Spinal cord (tissue), 10 donors: ENCODE measurements around the gene CLDN6. TPM values are rescaled to one million over a fixed set of nuclear protein-coding genes. Genes with fewer than 3 reads are reported as not detected.
A peak's percentile ranks its signal among the peaks of the same experiment; 100 is the strongest.

ENCODE experiments used
- DNase-seq, 6 donors: peaks; one replicate each; pipeline versions ENCODE4 v3.0.0 to v3.0.0-alpha.2; 2013 to 2015; ENCODE audit warnings: low spot score in 6 of 6, low read depth in 4 of 6
- H3K27ac ChIP-seq: one replicate; pipeline ENCODE4 v1.5.1; 2013; ENCODE audit warnings: low read depth, low read length, control low read depth
- H3K27me3 ChIP-seq: one replicate; pipeline ENCODE4 v1.6.1; 2013; ENCODE audit warnings: low read length; ENCODE audit not compliant: control insufficient read depth, insufficient read depth
- H3K36me3 ChIP-seq: one replicate; pipeline ENCODE4 v1.6.1; 2013; ENCODE audit warnings: low read length; ENCODE audit not compliant: control insufficient read depth, insufficient read depth
- H3K4me1 ChIP-seq: one replicate; pipeline ENCODE4 v1.6.1; 2013; ENCODE audit warnings: low read length; ENCODE audit not compliant: control insufficient read depth, insufficient read depth
- H3K4me3 ChIP-seq: one replicate; pipeline ENCODE4 v1.5.1; 2013; ENCODE audit warnings: low read depth, low read length, control low read depth
- H3K9me3 ChIP-seq: one replicate; pipeline ENCODE4 v1.6.1; 2013; ENCODE audit warnings: low read length; ENCODE audit not compliant: control insufficient read depth, insufficient read depth
- WGBS: methylation state at CpG from one replicate; pipeline ENCODE4 v1.1.5; 2013; ENCODE audit warnings: missing lambda C conversion rate; ENCODE audit not compliant: insufficient coverage; 5-methylcytosine and 5-hydroxymethylcytosine counted together
- long read RNA-seq, 4 donors: transcript quantifications; one replicate each; lab custom pipeline, GENCODE V29; 2026
- polyA plus RNA-seq, 2 donors: library from polyadenylated mRNA; unstranded; fragments of 120-200 nt; gene quantifications; one replicate each; pipeline ENCODE4 v1.2.1, GENCODE V29; 2013; ENCODE audit not compliant: insufficient read length in 2 of 2
- total RNA-seq, 2 donors: library from RNA; depleted of rRNA in 1 of 2; stranded (reverse); fragments of 120-200 nt in 1 of 2; fragments of >200 nt in 1 of 2; gene quantifications; one replicate each; pipeline versions ENCODE4 v1.2.3 to v1.2.4, GENCODE V29; 2013 to 2014
- donor health status: healthy.

The CLDN6 gene, protein sequence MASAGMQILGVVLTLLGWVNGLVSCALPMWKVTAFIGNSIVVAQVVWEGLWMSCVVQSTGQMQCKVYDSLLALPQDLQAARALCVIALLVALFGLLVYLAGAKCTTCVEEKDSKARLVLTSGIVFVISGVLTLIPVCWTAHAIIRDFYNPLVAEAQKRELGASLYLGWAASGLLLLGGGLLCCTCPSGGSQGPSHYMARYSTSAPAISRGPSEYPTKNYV
- total RNA-seq (under 1 TPM in 1 of 2 donors, not detected in 1; 0.28 TPM), polyA plus RNA-seq (1 to 10 TPM in 1 of 2 donors, under 1 TPM in 1; 0.43 to 1.0 TPM)
- long read RNA-seq, donor 1: 0 reads
- long read RNA-seq, donor 2: 0 reads
- long read RNA-seq, donor 3: 0 reads
- long read RNA-seq, donor 4, transcript CLDN6-201 (2 exons, 1,369 nt): major isoform, 39 of 39 reads
- long read RNA-seq, donor 4, partial matches to known transcripts: 0 of 39 reads
- long read RNA-seq, donor 4, other reads (novel, unspliced or antisense): 0 of 39 reads

DNA sequence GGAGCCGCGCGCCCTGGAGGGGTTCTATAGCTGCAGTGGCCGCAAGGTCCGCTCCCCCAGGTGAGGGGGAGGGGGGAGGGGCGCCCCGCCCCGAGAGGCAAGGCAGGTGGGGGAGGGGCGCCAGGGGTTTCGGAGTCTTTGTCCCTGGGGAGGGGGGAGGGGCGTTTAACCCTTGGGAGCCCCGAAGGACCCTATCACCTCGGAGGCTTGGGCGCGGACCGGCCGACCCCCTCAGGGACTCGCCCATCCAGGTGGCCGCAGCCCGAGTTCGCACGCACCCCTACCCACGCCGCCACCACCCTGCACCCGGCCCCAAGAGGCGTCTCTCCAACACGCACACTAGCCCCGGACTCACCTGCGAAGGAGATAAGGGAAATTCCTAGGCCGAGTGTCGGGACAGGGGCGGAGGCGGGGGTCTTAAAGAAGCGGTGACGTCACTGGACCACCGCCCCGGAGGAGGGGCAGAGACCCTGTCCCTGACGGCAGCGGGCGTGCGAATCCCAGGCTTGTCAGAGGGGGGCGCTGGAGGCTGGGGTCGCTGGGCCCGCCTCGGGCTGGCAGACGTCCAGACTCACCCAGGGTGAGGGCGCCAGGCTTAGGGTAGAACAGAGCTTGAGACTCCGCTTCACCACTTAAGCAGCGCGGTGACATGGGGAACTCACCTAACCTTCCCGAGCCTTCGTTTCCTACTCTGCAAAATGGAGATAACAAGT, at the start of gene CLDN6:
TSS of gene CLDN6 (minus strand) at position 390 of the 713 bp plus-strand sequence. CDS start 2,162 bp downstream, outside the sequence.
- WGBS: under 1% methylated on average over 38 of the region's 52 CpGs
- H3K36me3 ChIP-seq: peaks cover 4% of the 10 kb centered on the region
- no peaks in the 10 kb centered on the region for H3K9me3 ChIP-seq
- no peak within 1 kb of the TSS for H3K4me3 ChIP-seq
- H3K27me3 ChIP-seq: peaks cover 62% of the 10 kb centered on the region
- H3K4me1 ChIP-seq: peaks cover 46% of the 10 kb centered on the region
- DNase-seq: peak in 2 of 6 donors; percentile 10 to 26
- no peak within 1 kb of the TSS for H3K27ac ChIP-seq

DNA sequence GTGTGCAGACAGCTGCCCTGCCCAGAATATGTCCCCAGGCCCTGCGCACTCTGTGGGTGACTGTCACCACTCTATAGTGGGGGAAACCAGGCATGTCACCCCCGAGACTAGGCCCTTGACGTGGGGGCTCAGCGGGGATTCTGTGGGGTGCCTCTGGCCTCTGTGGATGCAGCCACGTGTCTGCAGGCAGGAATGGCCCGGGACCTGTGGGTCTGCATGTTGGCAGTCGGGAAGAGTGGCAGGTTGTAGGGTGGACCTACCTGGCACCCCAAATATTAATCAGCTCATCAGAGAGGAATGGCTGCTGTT, 48.4 kb upstream of the CLDN6 start:
- DNase-seq: no peak
- H3K9me3 ChIP-seq: no peaks in the 10 kb centered on the region
- H3K27ac ChIP-seq: no peak overlapping the region
- peaks cover 4% of the 10 kb centered on the region for H3K4me1 ChIP-seq
- no peak overlapping the region for H3K4me3 ChIP-seq
- H3K27me3 ChIP-seq: no peaks in the 10 kb centered on the region
- H3K36me3 ChIP-seq: no peaks in the 10 kb centered on the region
- WGBS: 86% methylated on average over 6 of the region's 7 CpGs

DNA sequence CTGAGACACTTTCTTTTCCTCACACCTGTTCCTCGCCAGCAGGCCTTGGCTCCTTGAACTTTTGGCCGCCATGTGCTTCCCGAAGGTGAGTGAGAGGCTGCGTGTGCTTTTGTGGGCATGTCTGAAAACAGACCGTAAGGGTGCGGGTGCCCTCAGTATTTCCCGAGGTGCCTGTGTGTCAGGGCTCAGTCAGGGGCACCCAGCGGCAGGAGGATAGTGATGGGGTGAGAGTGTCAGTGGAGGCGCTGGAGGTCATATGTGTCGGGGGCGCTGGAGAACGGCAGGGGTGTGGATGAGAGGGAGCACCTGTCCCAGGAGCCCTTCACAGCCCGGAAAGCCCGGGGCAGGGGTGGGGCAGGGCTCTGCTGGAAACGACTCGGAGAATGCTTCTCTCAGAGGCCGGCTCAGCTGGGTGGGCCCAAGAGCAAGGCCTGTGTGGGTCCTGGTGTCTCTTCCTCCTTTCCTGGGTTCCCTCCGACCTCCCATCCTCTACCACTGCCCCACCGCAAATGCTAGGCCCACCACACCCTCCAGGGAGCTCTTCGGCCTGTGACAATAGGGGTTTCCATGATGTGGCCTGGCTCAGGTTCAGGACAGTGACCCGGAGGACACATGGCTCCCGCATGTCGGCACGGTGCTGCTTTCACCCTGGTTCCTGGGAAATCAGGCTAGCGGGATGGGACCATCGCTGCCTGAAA, 47.9 kb upstream of the CLDN6 start:
- Histone ChIP-seq H3K27ac (no peak overlapping the region), H3K4me3 (no peak overlapping the region), H3K4me1 (peaks cover 4% of the 10 kb centered on the region), H3K36me3 (no peaks in the 10 kb centered on the region), H3K9me3 (no peaks in the 10 kb centered on the region), H3K27me3 (no peaks in the 10 kb centered on the region)
- DNase-seq: no peak
- WGBS: 84% methylated on average over 25 of the region's 26 CpGs

DNA sequence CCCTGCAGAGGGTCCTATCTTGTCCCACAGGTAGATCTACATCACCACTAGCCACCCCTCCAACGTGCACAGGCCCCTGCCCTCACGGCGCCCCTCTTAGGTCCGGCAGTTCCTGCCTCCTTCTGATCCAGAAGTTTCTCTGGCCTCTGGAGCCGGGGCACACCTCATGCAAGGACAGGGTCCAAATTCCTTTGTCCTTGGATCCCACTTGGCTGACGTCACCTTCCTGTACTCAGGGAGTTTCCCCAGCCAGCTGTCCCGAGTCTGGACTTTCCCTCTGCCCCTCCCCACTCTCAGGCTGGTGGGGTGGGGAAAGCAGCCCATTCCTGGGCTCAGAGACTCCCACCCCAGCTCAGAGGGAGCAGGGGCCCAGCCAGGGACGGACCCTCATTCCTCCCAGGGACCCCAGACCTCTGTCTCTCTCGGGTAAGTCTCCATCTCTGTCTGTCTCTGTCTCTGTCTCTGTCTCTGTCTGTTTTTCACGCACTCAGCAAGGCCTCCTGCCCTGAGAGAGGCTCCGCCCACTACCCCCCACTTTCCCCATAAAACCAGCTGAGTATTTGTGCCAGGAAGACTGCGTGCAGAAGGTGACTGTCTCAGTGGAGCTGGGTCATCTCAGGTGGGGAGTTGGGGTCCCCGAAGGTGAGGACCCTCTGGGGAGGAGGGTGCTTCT, 47.2 kb upstream of the CLDN6 start, which contains the start of gene IL32:
TSS of gene IL32 (plus strand) at position 572 of the 673 bp plus-strand sequence. CDS start 172 bp downstream, outside the sequence.
- 75% methylated on average over 9 of the region's 13 CpGs for WGBS
- no peak within 1 kb of the TSS for H3K27ac ChIP-seq
- H3K4me3 ChIP-seq: no peak within 1 kb of the TSS
- no peaks in the 10 kb centered on the region for H3K27me3 ChIP-seq
- H3K36me3 ChIP-seq: no peaks in the 10 kb centered on the region
- H3K4me1 ChIP-seq: peaks cover 4% of the 10 kb centered on the region
- no peaks in the 10 kb centered on the region for H3K9me3 ChIP-seq
- peak in 1 of 6 donors; percentile 34 for DNase-seq

DNA sequence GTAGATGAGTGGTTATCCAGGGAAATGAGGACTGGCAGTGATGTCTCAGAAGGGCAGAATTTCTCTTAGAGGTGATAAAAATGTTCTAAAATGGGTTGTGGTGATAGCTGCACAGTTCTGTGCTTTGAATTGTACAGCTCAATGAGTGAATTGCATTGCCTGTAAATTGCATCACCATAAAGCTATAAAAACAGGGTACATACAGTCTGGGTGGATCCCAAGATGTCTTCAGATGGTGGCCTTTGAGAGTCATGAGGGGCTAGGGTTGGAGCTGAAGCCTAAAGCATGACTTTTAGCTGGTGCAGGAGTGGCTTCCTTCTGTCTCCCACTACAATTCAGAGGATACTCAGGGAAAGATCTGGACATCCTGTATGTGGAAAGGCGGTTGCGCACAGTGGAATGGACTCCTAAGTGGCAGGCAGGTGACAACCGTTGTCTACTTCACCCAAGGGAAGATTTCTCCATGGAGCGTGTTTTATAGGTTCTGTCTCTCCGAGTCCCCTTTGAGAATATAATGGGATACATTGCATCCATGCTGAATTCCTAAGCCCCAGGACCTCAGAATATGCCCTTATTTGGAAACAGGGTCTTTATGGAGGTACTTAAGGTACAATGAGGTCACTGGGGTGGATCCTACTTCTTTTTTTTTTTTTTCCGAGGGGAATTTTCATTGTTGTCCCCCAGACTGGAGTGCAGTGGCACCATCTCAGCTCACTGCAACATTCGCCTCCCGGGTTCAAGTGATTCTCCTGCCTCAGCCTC, 45.8 kb upstream of the CLDN6 start:
- 84% methylated on average over 5 of the region's 8 CpGs for WGBS
- no peaks in the 10 kb centered on the region for H3K9me3 ChIP-seq
- H3K4me3 ChIP-seq: no peak overlapping the region
- H3K27me3 ChIP-seq: no peaks in the 10 kb centered on the region
- no peaks in the 10 kb centered on the region for H3K36me3 ChIP-seq
- DNase-seq: no peak
- no peak overlapping the region for H3K27ac ChIP-seq
- peaks cover 10% of the 10 kb centered on the region for H3K4me1 ChIP-seq

DNA sequence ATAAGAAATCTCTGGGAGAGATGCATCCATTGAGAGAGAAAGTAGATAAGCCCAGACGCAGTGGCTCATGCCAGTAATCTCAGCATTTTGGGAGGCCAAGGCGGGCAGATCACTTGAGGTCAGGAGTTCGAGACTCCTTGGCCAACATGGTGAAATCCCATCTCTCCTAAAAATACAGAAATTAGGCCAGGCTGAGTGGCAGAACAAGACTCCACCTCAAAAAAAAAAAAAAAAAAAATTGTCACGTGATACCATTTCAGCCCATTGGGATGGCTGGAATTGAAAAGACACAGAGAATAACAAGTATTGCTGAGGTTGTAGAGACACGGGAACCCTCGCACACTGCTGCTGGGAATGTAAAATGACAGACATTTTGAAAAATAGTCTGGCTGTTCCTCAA, 44.6 kb upstream of the CLDN6 start:
- Histone ChIP-seq H3K27me3 (no peaks in the 10 kb centered on the region), H3K4me1 (peaks cover 21% of the 10 kb centered on the region), H3K9me3 (no peaks in the 10 kb centered on the region), H3K27ac (no peak overlapping the region), H3K4me3 (no peak overlapping the region), H3K36me3 (no peaks in the 10 kb centered on the region)
- WGBS: 100% methylated on average over 2 of the region's 6 CpGs
- DNase-seq: no peak

DNA sequence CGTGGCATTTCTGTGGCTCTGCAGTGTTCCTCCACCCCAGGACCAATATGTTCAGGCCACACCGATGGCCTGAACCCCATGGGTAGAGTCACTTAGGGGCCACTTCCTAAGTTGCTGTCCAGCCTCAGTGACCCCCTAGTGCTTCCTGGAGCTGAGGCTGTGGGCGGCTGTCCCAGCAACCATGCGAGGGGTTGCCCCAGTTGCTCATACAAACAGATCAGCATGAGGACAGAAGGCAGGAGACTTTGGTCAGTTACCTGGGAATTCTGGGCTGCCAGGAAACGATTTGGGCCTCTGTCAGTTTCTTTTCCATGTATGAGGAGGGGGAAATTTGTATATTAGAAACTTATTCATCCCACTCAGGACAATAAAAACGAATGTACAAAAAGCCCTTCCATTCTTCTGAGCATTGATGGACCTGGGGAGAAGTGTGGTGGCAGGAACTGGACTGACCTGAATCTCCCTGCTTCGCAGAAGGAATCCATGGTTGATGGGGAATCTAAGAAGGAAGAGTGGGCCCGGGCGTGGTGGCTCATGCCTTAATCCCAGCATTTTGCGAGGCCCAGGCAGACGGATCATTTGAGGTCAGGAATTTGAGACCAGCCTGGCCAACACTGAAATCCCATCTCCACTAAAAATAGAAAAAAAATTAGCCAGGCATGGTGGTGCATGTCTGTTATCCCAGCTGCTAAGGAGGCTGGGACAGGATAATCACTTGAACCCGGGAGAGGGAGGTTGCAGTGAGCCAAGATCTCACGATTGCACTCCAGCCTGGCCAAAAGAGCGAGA, 42.5 kb upstream of the CLDN6 start:
- Histone ChIP-seq H3K36me3 (peaks cover 16% of the 10 kb centered on the region), H3K27me3 (no peaks in the 10 kb centered on the region), H3K4me3 (no peak overlapping the region), H3K9me3 (no peaks in the 10 kb centered on the region), H3K4me1 (peaks cover 22% of the 10 kb centered on the region), H3K27ac (no peak overlapping the region)
- DNase-seq: no peak
- WGBS: 88% methylated on average over 10 of the region's 14 CpGs

DNA sequence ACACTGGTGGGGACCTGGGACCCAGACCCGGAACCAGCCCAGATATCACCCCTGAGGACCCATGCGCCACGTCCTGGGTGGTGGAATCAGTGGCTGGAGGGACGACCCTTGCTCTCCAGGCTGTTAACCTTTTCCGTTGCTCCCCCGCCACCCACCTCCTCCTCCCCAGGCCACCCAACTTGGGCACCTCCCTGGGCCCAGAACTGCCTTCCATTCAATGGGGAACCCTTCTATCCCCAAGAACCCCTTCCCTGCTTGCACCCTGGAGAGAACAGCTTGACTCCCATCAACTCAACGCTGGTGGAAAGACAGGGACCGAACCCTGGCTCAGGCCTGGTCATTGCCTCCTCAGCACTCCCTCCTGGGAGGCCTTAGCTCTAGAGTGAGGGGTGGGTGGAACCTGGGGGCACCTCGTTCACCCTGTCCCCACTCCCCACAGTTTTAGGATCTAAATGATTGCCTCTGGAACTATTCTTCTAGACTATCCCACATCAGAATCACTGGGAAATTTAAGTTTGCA, 41.8 kb upstream of the CLDN6 start:
- Histone ChIP-seq H3K4me1 (peaks cover 22% of the 10 kb centered on the region), H3K4me3 (peak overlapping the region; percentile 63), H3K27me3 (no peaks in the 10 kb centered on the region), H3K36me3 (peaks cover 20% of the 10 kb centered on the region), H3K27ac (peak overlapping the region; percentile 52), H3K9me3 (no peaks in the 10 kb centered on the region)
- no peak for DNase-seq
- 73% methylated on average over 3 of the region's 9 CpGs for WGBS
